ENCODE results near the gene BRF1.

BRF1 gene

GRCh38 chr14:105241641-105242040, 59.2 kb downstream of the BRF1 start:
- H3K27me3 Mint-ChIP-seq (ENCODE audit: low read depth), result no peaks in the 10 kb centered on the region

DNA sequence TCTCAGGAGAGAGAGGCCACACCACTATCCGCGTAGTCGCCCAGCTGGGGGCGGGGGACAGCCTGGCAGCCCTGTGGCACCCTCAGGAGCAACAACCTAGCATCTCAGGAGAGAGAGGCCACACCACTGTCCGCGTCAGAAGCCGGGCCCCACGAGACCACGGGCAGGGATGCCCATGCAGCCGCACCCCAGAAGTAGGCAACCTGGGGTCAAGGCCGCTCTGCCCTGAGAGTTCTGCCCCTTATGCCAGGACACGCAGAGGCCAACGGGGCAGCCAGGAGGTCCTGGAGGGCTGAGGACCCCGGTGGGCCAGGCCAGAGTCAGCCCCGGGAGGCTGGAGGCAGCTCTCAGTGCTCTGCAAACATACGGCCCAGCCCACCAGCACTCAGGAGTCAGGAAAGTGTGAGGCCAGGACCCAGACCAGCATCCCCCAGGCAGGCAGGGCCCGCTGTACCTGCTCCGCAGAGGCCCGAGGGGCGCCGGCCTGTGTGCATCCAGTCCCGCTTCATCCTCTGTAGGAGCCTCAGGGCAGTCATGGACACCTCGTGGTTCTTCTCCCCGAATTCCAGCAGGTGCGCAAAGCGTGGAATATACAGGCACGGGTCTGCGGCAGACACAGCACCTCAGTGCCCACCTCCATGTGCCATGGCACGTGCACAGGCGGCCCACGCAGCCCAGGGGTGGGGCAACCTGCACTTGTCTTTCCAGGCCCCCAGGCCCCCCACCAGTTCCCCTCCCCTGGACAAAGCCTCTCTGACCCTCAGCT, 59.8 kb downstream of the BRF1 start:
- TF ChIP-seq, protein P1, sequence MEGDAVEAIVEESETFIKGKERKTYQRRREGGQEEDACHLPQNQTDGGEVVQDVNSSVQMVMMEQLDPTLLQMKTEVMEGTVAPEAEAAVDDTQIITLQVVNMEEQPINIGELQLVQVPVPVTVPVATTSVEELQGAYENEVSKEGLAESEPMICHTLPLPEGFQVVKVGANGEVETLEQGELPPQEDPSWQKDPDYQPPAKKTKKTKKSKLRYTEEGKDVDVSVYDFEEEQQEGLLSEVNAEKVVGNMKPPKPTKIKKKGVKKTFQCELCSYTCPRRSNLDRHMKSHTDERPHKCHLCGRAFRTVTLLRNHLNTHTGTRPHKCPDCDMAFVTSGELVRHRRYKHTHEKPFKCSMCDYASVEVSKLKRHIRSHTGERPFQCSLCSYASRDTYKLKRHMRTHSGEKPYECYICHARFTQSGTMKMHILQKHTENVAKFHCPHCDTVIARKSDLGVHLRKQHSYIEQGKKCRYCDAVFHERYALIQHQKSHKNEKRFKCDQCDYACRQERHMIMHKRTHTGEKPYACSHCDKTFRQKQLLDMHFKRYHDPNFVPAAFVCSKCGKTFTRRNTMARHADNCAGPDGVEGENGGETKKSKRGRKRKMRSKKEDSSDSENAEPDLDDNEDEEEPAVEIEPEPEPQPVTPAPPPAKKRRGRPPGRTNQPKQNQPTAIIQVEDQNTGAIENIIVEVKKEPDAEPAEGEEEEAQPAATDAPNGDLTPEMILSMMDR (IDR thresholded peaks at IDR 0.05; ENCODE audit: unreplicated experiment in 3 of 3), result no peak
- H3K4me1 Mint-ChIP-seq, result peaks cover 8% of the 10 kb centered on the region
- H3K36me3 Mint-ChIP-seq (ENCODE audit: low read depth), result peaks cover 11% of the 10 kb centered on the region
- H3K9me3 Mint-ChIP-seq, result no peaks in the 10 kb centered on the region
- no peaks in the 10 kb centered on the region for H3K27me3 Mint-ChIP-seq (ENCODE audit: low read depth)
- H3K27ac Mint-ChIP-seq, result no peak overlapping the region
- no peak overlapping the region for H3K4me3 Mint-ChIP-seq

More at GRCh38 chr14:105241641-105242040, 59.2 kb downstream of the BRF1 start:
- Mint-ChIP-seq H3K4me3 (no peak overlapping the region), H3K27ac (no peak overlapping the region), H3K9me3 (no peaks in the 10 kb centered on the region), H3K4me1 (peaks cover 9% of the 10 kb centered on the region), H3K36me3 (ENCODE audit: low read depth) (peaks cover 11% of the 10 kb centered on the region)
- TF ChIP-seq, protein P1 (IDR thresholded peaks at IDR 0.05; ENCODE audit: unreplicated experiment in 3 of 3), result no peak

GRCh38 chr14:105229099-105229655, 71.6 kb downstream of the BRF1 start:
- Mint-ChIP-seq H3K27me3 (ENCODE audit: low read depth) (no peaks in the 10 kb centered on the region), H3K27ac (no peak overlapping the region), H3K9me3 (no peaks in the 10 kb centered on the region), H3K4me3 (no peak overlapping the region), H3K36me3 (ENCODE audit: low read depth) (peaks cover 18% of the 10 kb centered on the region), H3K4me1 (peaks cover 4% of the 10 kb centered on the region)
- TF ChIP-seq, protein P1 (IDR thresholded peaks at IDR 0.05; ENCODE audit: unreplicated experiment in 3 of 3), result no peak

GRCh38 chr14:105228562-105228961, 72.2 kb downstream of the BRF1 start:
- H3K4me3 Mint-ChIP-seq, result no peak overlapping the region
- peaks cover 19% of the 10 kb centered on the region for H3K36me3 Mint-ChIP-seq (ENCODE audit: low read depth)
- no peaks in the 10 kb centered on the region for H3K27me3 Mint-ChIP-seq (ENCODE audit: low read depth)
- no peaks in the 10 kb centered on the region for H3K9me3 Mint-ChIP-seq
- H3K27ac Mint-ChIP-seq, result no peak overlapping the region
- TF ChIP-seq, protein P1 (IDR thresholded peaks at IDR 0.05; ENCODE audit: unreplicated experiment in 3 of 3), result no peak
- H3K4me1 Mint-ChIP-seq, result peaks cover 4% of the 10 kb centered on the region

- TF ChIP-seq, protein P1 (IDR thresholded peaks at IDR 0.05; ENCODE audit: unreplicated experiment in 3 of 3), result no peak
- H3K4me3 Mint-ChIP-seq, result no peak overlapping the region
- no peaks in the 10 kb centered on the region for H3K9me3 Mint-ChIP-seq
- no peak overlapping the region for H3K27ac Mint-ChIP-seq
- H3K4me1 Mint-ChIP-seq, result peaks cover 4% of the 10 kb centered on the region
- H3K36me3 Mint-ChIP-seq (ENCODE audit: low read depth), result peaks cover 27% of the 10 kb centered on the region
- H3K27me3 Mint-ChIP-seq (ENCODE audit: low read depth), result no peaks in the 10 kb centered on the region
Observed at GRCh38 chr14:105227346-105227745, 73.5 kb downstream of the BRF1 start.

GRCh38 chr14:105226198-105226597, 74.6 kb downstream of the BRF1 start:
- Mint-ChIP-seq H3K9me3 (no peaks in the 10 kb centered on the region), H3K27me3 (ENCODE audit: low read depth) (no peaks in the 10 kb centered on the region), H3K4me1 (peaks cover 4% of the 10 kb centered on the region), H3K4me3 (no peak overlapping the region), H3K36me3 (ENCODE audit: low read depth) (peaks cover 33% of the 10 kb centered on the region), H3K27ac (no peak overlapping the region)
- TF ChIP-seq, protein P1 (IDR thresholded peaks at IDR 0.05; ENCODE audit: unreplicated experiment in 3 of 3), result no peak
